Measurements from ENCODE around the gene POLA1.

- TF ChIP-seq ZNF565 (CRISPR knock-in tag; conservative IDR thresholded peaks at IDR 0.05; ENCODE audit: low read depth) (no peak), GLIS3 (CRISPR knock-in tag; IDR thresholded peaks at IDR 0.05) (no peak), CSDC2 (CRISPR knock-in tag; IDR thresholded peaks at IDR 0.05) (no peak), OSR1 (CRISPR knock-in tag; IDR thresholded peaks at IDR 0.05) (no peak), RARB (CRISPR knock-in tag; IDR thresholded peaks at IDR 0.05) (no peak), TSHZ2 (CRISPR knock-in tag; IDR thresholded peaks at IDR 0.05) (no peak)
These were observed 326.7 kb downstream of the POLA1 start for GRCh38 chrX:25020391-25020904.
